Esophagus squamous epithelium (tissue), 4 donors: ENCODE results near the gene GAB4.

Experiments
- POLR2A ChIP-seq, 4 donors: fragments of 450-650 bp; IDR thresholded peaks; one replicate each; pipeline ENCODE4 v1.6.1; 2017; ENCODE audit warnings: antibody characterized with exemption in 4 of 4, mild to moderate bottlenecking in 4 of 4, moderate library complexity in 3 of 4
- TF ChIP-seq, protein P1 (sequence below), 6 experiments: fragments of 450-650 bp in 4 of 6; fragments of 200-600 bp in 2 of 6; sonication (generic) in 2 of 6; IDR thresholded peaks; one replicate each; pipeline ENCODE4 v1.5.1; 2016 to 2019; ENCODE audit warnings: antibody characterized with exemption in 6 of 6, mild to moderate bottlenecking in 4 of 6, moderate library complexity in 4 of 6

DNA sequence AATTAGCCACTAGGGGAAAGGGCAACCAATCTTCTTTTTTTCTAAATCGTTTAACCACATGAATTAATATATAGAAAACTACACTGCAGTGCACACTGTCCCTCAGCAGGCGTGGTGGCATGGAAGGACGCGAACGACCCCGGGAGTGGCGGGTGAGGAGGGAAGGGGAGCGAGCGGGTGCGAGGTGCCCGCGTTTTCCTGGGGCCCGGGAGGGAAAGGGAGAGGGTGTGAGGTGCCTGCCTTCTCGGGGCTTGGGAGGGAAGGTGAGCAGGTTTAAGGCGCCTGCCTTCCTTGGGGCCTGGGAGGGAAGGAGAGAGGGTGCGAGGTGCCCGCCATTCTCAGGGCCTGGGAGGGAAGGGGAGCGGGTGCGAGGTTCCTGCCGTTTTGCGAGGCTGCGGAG, 765 bp downstream of the GAB4 start:
- TF ChIP-seq, protein P1, sequence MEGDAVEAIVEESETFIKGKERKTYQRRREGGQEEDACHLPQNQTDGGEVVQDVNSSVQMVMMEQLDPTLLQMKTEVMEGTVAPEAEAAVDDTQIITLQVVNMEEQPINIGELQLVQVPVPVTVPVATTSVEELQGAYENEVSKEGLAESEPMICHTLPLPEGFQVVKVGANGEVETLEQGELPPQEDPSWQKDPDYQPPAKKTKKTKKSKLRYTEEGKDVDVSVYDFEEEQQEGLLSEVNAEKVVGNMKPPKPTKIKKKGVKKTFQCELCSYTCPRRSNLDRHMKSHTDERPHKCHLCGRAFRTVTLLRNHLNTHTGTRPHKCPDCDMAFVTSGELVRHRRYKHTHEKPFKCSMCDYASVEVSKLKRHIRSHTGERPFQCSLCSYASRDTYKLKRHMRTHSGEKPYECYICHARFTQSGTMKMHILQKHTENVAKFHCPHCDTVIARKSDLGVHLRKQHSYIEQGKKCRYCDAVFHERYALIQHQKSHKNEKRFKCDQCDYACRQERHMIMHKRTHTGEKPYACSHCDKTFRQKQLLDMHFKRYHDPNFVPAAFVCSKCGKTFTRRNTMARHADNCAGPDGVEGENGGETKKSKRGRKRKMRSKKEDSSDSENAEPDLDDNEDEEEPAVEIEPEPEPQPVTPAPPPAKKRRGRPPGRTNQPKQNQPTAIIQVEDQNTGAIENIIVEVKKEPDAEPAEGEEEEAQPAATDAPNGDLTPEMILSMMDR (IDR thresholded peaks at IDR 0.05) = no peak
- TF ChIP-seq POLR2A (IDR thresholded peaks at IDR 0.05) = no peak
